ENCODE data around the gene LRPAP1.

Gene LRPAP1

DNA sequence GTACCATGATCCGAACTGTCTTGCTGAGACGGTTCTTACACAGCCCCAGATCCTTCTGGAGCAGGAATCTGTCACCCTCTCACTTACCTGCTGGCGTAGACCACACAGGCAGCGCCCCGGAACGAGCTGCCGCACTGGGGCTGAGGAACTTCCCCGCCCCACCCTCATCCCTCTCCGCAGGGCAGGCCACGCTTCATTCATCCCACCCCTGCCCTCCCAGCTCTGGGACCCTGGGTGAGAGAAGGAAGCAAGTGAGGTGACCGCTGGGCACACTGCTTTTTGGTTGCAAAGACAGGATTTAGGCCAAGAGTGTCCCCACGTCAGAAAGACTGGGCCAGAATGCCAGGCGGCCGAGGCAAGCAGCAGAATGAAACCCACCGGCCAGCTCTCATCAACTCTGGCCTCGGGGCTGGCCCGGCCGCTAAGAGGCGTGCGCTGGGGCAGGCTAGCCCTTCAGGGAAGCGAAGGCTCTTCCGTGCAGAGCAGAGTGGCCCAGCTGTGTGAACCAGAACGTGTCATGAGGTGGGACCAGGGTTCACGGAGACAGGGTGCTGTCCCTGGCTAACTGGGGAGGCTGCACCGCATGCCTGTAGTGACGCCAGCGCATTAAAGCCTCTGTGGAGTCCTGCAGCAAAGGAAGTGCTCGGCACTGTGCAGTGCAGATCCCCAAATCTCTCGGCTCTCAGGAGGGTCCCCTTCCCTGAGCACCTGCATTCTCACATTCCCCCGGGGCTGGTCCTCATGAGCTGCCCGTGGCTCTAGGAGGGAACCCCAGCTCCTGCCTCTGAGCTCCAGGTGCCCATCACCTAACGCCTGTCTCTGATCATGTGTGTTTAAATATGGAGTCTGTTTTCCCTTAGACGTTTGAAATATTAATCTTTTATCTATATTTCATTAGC, 6.4 kb downstream of the LRPAP1 start:
- Histone ChIP-seq H3K36me3 (ENCODE audit: control insufficient read depth in 2 of 2, insufficient read depth in 2 of 2, low read length in 2 of 2) (peaks cover 36 to 51% of the 10 kb centered on the region in 2 donors), H3K4me3 (ENCODE audit: low read length in 2 of 2) (no peak overlapping the region), H3K9me3 (ENCODE audit: control insufficient read depth in 2 of 2, low read length in 2 of 2) (no peaks in the 10 kb centered on the region), H3K27ac (ENCODE audit: low read depth in 2 of 2, low read length in 2 of 2) (no peak overlapping the region), H3K27me3 (ENCODE audit: control insufficient read depth in 2 of 2, insufficient read depth in 2 of 2, low read length in 2 of 2) (no peaks in the 10 kb centered on the region), H3K4me1 (ENCODE audit: control insufficient read depth in 2 of 2, insufficient read depth in 2 of 2, low read length in 2 of 2) (peaks cover 4 to 9% of the 10 kb centered on the region in 2 donors), H3K9ac (ENCODE audit: low read depth in 1 of 2, low read length in 2 of 2) (no peak overlapping the region)

DNA sequence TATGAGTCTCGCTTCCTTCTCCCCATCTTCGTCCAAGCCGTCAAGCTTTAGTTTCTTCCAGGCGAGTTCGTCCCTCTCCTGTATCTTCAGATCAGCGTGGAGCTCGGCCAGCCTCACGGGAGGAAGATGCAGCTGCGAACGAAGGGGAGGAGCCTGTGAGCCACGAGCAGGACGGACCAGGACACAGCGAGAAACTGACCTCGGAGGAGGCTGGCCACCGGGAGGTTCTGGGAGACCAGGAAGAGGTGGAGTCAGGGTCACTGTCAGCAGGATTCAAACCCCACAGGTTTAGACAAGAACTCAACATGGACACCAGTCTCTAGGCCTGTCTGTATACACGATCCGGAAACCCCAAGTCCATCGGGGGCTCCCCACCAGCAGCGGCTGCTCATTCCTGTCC, 7.3 kb downstream of the LRPAP1 start:
- Histone ChIP-seq H3K9ac (ENCODE audit: low read depth in 1 of 2, low read length in 2 of 2) (no peak overlapping the region), H3K36me3 (ENCODE audit: control insufficient read depth in 2 of 2, insufficient read depth in 2 of 2, low read length in 2 of 2) (peaks cover 44 to 56% of the 10 kb centered on the region in 2 donors)

DNA sequence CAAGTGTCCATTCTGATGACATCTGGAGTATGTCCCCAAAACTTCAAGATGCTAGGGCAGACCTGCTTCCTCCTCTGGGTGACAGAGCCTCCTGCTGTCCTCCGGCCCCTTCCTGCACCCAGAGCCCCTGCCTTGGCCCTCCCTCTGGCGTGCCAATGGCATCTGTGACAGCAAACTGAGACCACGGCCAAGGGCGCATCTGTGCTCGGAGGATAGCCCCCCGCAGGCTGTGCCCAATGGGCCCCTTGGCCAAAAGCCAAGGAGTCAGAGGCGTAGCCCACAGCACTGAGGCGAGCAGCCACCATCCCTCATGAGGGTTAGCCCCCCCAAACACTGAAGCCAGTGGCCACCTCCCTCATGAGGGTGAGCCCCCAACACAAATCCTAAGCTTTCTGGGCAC, 7.9 kb downstream of the LRPAP1 start:
- peaks cover 0 to 3% of the 10 kb centered on the region in 2 donors for H3K4me1 ChIP-seq (ENCODE audit: control insufficient read depth in 2 of 2, insufficient read depth in 2 of 2, low read length in 2 of 2)
- no peak overlapping the region for H3K27ac ChIP-seq (ENCODE audit: low read depth in 2 of 2, low read length in 2 of 2)
- H3K36me3 ChIP-seq (ENCODE audit: control insufficient read depth in 2 of 2, insufficient read depth in 2 of 2, low read length in 2 of 2): peaks cover 49 to 57% of the 10 kb centered on the region in 2 donors
- no peaks in the 10 kb centered on the region for H3K9me3 ChIP-seq (ENCODE audit: control insufficient read depth in 2 of 2, low read length in 2 of 2)
- H3K27me3 ChIP-seq (ENCODE audit: control insufficient read depth in 2 of 2, insufficient read depth in 2 of 2, low read length in 2 of 2): no peaks in the 10 kb centered on the region
- no peak overlapping the region for H3K4me3 ChIP-seq (ENCODE audit: low read length in 2 of 2)
- H3K9ac ChIP-seq (ENCODE audit: low read depth in 1 of 2, low read length in 2 of 2): no peak overlapping the region

More for the DNA sequence above, 7.3 kb downstream of the LRPAP1 start:
- no peaks in the 10 kb centered on the region for H3K27me3 ChIP-seq (ENCODE audit: control insufficient read depth in 2 of 2, insufficient read depth in 2 of 2, low read length in 2 of 2)
- H3K27ac ChIP-seq (ENCODE audit: low read depth in 2 of 2, low read length in 2 of 2): no peak overlapping the region
- H3K4me1 ChIP-seq (ENCODE audit: control insufficient read depth in 2 of 2, insufficient read depth in 2 of 2, low read length in 2 of 2): peaks cover 0 to 3% of the 10 kb centered on the region in 2 donors
- no peak overlapping the region for H3K4me3 ChIP-seq (ENCODE audit: low read length in 2 of 2)
- H3K9me3 ChIP-seq (ENCODE audit: control insufficient read depth in 2 of 2, low read length in 2 of 2): no peaks in the 10 kb centered on the region

DNA sequence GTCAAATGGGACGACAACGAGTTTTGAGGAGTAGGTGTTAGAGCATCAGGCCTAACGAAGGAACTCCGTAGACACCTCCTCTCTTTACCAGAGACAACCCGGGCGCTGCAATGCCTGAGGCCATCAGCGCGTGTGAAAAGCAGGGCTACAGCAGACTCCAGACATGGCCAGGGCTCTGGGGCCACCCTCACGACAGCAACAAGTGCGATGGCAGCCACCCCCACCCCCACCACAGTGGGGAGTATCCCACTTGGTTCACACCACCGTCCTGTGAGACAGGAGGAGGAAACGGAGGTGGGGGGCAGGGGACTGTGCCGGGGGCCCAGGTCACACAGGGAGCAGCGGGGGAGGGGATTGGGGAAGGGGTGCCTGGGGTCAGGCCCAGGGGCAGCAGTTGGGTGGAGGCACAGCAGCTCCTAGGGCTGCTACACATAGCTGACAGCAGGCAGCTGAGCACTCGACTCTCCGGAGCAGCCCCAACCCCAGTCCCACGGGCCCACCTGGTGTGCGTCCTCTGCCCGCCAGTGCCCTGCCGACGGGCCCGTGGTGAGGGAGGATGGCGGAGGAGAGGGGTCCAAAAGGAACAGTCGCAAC, 8.5 kb downstream of the LRPAP1 start:
- Histone ChIP-seq H3K27me3 (ENCODE audit: control insufficient read depth in 2 of 2, insufficient read depth in 2 of 2, low read length in 2 of 2) (no peaks in the 10 kb centered on the region), H3K27ac (ENCODE audit: low read depth in 2 of 2, low read length in 2 of 2) (no peak overlapping the region), H3K9ac (ENCODE audit: low read depth in 1 of 2, low read length in 2 of 2) (no peak overlapping the region), H3K4me1 (ENCODE audit: control insufficient read depth in 2 of 2, insufficient read depth in 2 of 2, low read length in 2 of 2) (peaks cover 0 to 3% of the 10 kb centered on the region in 2 donors), H3K9me3 (ENCODE audit: control insufficient read depth in 2 of 2, low read length in 2 of 2) (no peaks in the 10 kb centered on the region), H3K36me3 (ENCODE audit: control insufficient read depth in 2 of 2, insufficient read depth in 2 of 2, low read length in 2 of 2) (peaks cover 49 to 59% of the 10 kb centered on the region in 2 donors), H3K4me3 (ENCODE audit: low read length in 2 of 2) (no peak overlapping the region)

DNA sequence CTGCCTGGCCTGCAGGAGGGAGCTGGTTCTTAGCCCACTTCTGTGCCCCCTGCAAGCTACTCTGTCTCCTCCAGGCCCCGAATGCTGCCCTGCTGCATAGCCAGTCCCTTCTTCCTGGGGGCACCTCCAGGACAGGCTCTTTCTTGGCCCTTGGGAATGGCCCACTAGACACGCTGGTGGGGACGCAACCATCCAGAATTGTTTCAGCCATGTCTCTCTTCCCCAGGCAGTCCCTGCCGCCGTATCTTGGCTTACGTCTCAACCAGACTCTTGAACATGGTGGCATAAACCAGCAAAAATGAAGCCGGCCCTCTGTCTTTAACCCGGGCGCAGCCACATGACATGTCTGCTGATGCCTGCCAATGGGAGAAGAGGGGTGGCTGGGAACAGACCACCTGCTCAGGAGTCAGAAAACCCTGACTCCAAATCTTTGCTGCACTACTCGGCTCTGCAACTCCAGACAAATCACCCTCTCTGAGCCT, 9.0 kb downstream of the LRPAP1 start:
- Histone ChIP-seq H3K27me3 (ENCODE audit: control insufficient read depth in 2 of 2, insufficient read depth in 2 of 2, low read length in 2 of 2) (no peaks in the 10 kb centered on the region), H3K9ac (ENCODE audit: low read depth in 1 of 2, low read length in 2 of 2) (no peak overlapping the region), H3K36me3 (ENCODE audit: control insufficient read depth in 2 of 2, insufficient read depth in 2 of 2, low read length in 2 of 2) (peaks cover 44 to 57% of the 10 kb centered on the region in 2 donors), H3K9me3 (ENCODE audit: control insufficient read depth in 2 of 2, low read length in 2 of 2) (no peaks in the 10 kb centered on the region), H3K27ac (ENCODE audit: low read depth in 2 of 2, low read length in 2 of 2) (no peak overlapping the region), H3K4me1 (ENCODE audit: control insufficient read depth in 2 of 2, insufficient read depth in 2 of 2, low read length in 2 of 2) (no peaks in the 10 kb centered on the region), H3K4me3 (ENCODE audit: low read length in 2 of 2) (no peak overlapping the region)

DNA sequence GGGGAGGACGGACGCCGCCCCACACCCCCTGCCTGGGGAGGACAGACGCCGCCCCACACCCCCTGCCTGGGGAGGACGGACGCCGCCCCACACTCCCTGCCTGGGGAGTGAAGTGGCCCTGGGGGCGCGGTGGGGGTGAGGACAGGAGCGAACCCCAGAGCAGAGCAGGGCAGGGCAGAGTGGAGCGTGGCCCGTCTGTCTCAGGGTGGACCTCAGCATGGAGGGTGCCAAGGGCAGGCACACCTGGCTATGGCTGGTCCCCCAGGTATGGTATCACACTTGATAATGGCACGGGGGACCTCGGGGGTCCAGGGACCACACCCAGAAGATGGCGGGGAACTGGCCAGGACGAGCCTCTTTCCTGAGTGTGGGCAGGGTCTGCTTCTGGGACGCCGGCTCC, 9.6 kb downstream of the LRPAP1 start:
- no peaks in the 10 kb centered on the region for H3K9me3 ChIP-seq (ENCODE audit: control insufficient read depth in 2 of 2, low read length in 2 of 2)
- H3K4me1 ChIP-seq (ENCODE audit: control insufficient read depth in 2 of 2, insufficient read depth in 2 of 2, low read length in 2 of 2): no peaks in the 10 kb centered on the region
- H3K27ac ChIP-seq (ENCODE audit: low read depth in 2 of 2, low read length in 2 of 2): no peak overlapping the region
- peaks cover 48 to 60% of the 10 kb centered on the region in 2 donors for H3K36me3 ChIP-seq (ENCODE audit: control insufficient read depth in 2 of 2, insufficient read depth in 2 of 2, low read length in 2 of 2)
- H3K9ac ChIP-seq (ENCODE audit: low read depth in 1 of 2, low read length in 2 of 2): no peak overlapping the region
- no peak overlapping the region for H3K4me3 ChIP-seq (ENCODE audit: low read length in 2 of 2)
- no peaks in the 10 kb centered on the region for H3K27me3 ChIP-seq (ENCODE audit: control insufficient read depth in 2 of 2, insufficient read depth in 2 of 2, low read length in 2 of 2)

DNA sequence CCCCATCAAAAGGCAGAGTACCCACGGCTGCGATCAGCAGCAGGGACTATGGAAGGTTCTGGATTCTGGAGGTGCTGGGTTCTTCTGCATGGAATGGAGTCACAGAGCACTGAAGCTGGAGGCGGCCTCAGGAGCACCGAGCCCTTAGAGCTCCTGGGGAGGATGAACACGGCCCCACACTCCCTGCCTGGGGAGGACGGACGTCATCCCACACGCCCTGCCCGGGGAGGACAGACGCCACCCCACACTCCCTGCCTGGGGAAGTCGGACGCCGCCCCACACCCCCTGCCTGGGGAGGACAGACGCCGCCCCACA, 9.9 kb downstream of the LRPAP1 start:
- Histone ChIP-seq H3K27ac (ENCODE audit: low read depth in 2 of 2, low read length in 2 of 2) (no peak overlapping the region), H3K9me3 (ENCODE audit: control insufficient read depth in 2 of 2, low read length in 2 of 2) (no peaks in the 10 kb centered on the region), H3K4me1 (ENCODE audit: control insufficient read depth in 2 of 2, insufficient read depth in 2 of 2, low read length in 2 of 2) (no peaks in the 10 kb centered on the region), H3K4me3 (ENCODE audit: low read length in 2 of 2) (no peak overlapping the region), H3K27me3 (ENCODE audit: control insufficient read depth in 2 of 2, insufficient read depth in 2 of 2, low read length in 2 of 2) (no peaks in the 10 kb centered on the region), H3K9ac (ENCODE audit: low read depth in 1 of 2, low read length in 2 of 2) (no peak overlapping the region), H3K36me3 (ENCODE audit: control insufficient read depth in 2 of 2, insufficient read depth in 2 of 2, low read length in 2 of 2) (peaks cover 52 to 64% of the 10 kb centered on the region in 2 donors)

DNA sequence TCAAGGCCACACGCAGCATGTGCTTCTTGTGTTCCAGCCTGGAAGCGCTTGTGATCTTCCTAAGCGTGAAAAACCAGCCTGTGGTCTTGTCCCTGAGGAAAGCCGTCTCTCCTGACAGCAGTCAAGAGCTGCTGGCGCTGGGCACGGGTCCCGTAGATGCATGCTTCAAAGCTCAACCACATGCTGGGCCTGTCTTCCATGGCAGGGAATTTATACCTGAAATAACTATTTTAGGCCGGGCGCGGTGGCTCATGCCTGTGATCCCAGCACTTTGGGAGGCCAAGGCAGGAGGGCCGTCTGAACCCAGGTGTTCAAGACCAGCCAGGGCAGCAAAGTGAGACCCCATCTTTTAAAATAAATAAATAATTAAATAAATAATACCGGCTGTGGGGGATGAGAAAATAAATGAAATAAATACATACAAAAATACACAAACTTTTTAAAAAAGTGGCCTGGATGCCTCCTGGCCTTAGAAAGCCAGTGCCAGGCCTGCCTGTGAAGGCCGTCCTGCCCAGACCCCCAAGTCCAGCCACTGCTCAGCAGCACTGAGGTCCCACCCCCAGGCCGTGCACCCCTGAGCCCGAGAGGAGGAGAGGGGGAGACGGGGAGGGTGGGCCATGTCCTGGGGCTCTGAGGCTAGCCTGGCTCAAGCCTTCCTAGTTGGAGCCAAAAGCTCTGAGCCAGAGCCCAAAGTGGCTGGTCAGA, 10.4 kb downstream of the LRPAP1 start:
- H3K4me3 ChIP-seq (ENCODE audit: low read length in 2 of 2): no peak overlapping the region
- no peak overlapping the region for H3K9ac ChIP-seq (ENCODE audit: low read depth in 1 of 2, low read length in 2 of 2)
- H3K27ac ChIP-seq (ENCODE audit: low read depth in 2 of 2, low read length in 2 of 2): no peak overlapping the region
- no peaks in the 10 kb centered on the region for H3K27me3 ChIP-seq (ENCODE audit: control insufficient read depth in 2 of 2, insufficient read depth in 2 of 2, low read length in 2 of 2)
- no peaks in the 10 kb centered on the region for H3K9me3 ChIP-seq (ENCODE audit: control insufficient read depth in 2 of 2, low read length in 2 of 2)
- H3K4me1 ChIP-seq (ENCODE audit: control insufficient read depth in 2 of 2, insufficient read depth in 2 of 2, low read length in 2 of 2): no peaks in the 10 kb centered on the region
- H3K36me3 ChIP-seq (ENCODE audit: control insufficient read depth in 2 of 2, insufficient read depth in 2 of 2, low read length in 2 of 2): peaks cover 57 to 69% of the 10 kb centered on the region in 2 donors

DNA sequence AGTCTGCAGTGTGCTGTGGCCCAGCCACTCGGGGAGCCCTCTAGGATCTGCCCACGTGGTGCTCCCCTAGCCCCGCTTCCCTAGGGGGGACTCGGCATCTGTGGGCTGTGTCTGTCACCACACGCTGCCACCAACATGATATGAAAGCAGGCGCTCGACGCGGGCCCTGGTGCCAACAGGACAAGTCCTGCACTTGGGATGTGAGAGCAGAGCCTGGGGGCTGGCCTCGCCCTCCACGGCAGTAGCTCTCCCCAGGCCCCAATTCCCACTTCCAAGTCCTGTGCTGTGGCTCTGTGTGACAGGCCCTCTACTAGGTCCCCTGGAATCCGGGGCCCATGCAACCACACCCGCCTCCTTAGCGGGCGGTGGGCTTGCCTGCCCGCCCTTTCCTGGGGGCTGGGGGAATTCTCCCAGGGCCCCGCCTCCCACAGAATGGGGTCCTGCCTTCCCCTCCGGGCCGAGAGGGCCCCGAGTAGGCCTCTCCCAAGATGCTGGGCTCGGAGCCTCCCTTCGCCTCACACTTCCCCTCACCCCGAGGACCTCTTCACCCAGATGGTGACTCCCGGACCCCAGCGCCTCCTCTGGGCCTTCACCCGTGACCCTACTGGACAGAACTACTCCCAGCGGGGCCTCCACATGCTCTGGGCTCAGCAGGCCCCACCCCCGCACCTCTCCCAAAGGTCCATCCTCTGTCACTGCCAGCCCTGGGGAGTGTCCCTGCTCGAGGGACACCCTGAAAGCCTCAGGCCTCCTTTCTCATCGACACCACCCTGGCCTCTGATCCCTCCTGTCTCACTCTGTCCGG, 11.2 kb downstream of the LRPAP1 start:
- Histone ChIP-seq H3K36me3 (ENCODE audit: control insufficient read depth in 2 of 2, insufficient read depth in 2 of 2, low read length in 2 of 2) (peaks cover 64 to 77% of the 10 kb centered on the region in 2 donors), H3K4me1 (ENCODE audit: control insufficient read depth in 2 of 2, insufficient read depth in 2 of 2, low read length in 2 of 2) (no peaks in the 10 kb centered on the region), H3K9me3 (ENCODE audit: control insufficient read depth in 2 of 2, low read length in 2 of 2) (no peaks in the 10 kb centered on the region), H3K4me3 (ENCODE audit: low read length in 2 of 2) (no peak overlapping the region), H3K27ac (ENCODE audit: low read depth in 2 of 2, low read length in 2 of 2) (no peak overlapping the region), H3K9ac (ENCODE audit: low read depth in 1 of 2, low read length in 2 of 2) (no peak overlapping the region), H3K27me3 (ENCODE audit: control insufficient read depth in 2 of 2, insufficient read depth in 2 of 2, low read length in 2 of 2) (no peaks in the 10 kb centered on the region)

Data from mucosa of rectum (tissue), 2 donors.